Measurements from ENCODE around the gene NUS1. TPM values are rescaled to one million over a fixed set of nuclear protein-coding genes. Genes with fewer than 3 reads are reported as not detected.
A peak's percentile ranks its signal among the peaks of the same experiment; 100 is the strongest.
"Not testable (repeated sequence)": the region's sequence is repeated elsewhere in the genome, so short reads cannot be mapped to it uniquely, and the experiment has no call there.

Gene NUS1
- polyA plus RNA-seq, 1 donor (not counting 4 experiments of a cell fraction or from before 2014, with no cell fraction given) = 29.0 TPM

GRCh38 chr6:117668736-117669135 is 6.5 kb upstream of the NUS1 start:
- H3K36me3 ChIP-seq (ENCODE audit: control insufficient read depth in 2 of 2, extremely low read depth in 1 of 2, insufficient read depth in 2 of 2, low read length in 2 of 2) = no peaks in the 10 kb centered on the region
- H4K20me1 ChIP-seq (ENCODE audit: control insufficient read depth, extremely low read depth, insufficient read depth, low read length) = no peaks in the 10 kb centered on the region
- no peaks in the 10 kb centered on the region for H3K9me1 ChIP-seq (ENCODE audit: control insufficient read depth, extremely low read depth, insufficient read depth, low read length)
- no peaks in the 10 kb centered on the region for H3K27me3 ChIP-seq (ENCODE audit: control insufficient read depth, extremely low read depth, insufficient read depth, low read length)
- H2AFZ ChIP-seq (ENCODE audit: control insufficient read depth, low read length) = no peak overlapping the region
- H3K4me2 ChIP-seq (ENCODE audit: control insufficient read depth, extremely low read depth, insufficient read depth, low read depth, low read length) = no peak overlapping the region
- FAIRE-seq (no peak), DNase-seq (ENCODE audit: low read depth, low spot score) (no peak)
- H3K27ac ChIP-seq (ENCODE audit: control insufficient read depth, insufficient read depth, low read length) = no peak overlapping the region
- H3K79me2 ChIP-seq (ENCODE audit: control insufficient read depth, insufficient read depth, low read length) = no peaks in the 10 kb centered on the region
- H3K9ac ChIP-seq (ENCODE audit: control insufficient read depth, extremely low read depth, insufficient read depth, low read length) = no peak overlapping the region
- no peak overlapping the region for H3K4me3 ChIP-seq (ENCODE audit: control insufficient read depth in 2 of 3, extremely low read depth in 1 of 3, insufficient read depth in 2 of 3, low read depth in 1 of 3, low read length in 3 of 3)
- no peak for TF ChIP-seq EZH2 (IDR thresholded peaks at IDR 0.05; ENCODE audit: low read length)
- TF ChIP-seq, protein P1, sequence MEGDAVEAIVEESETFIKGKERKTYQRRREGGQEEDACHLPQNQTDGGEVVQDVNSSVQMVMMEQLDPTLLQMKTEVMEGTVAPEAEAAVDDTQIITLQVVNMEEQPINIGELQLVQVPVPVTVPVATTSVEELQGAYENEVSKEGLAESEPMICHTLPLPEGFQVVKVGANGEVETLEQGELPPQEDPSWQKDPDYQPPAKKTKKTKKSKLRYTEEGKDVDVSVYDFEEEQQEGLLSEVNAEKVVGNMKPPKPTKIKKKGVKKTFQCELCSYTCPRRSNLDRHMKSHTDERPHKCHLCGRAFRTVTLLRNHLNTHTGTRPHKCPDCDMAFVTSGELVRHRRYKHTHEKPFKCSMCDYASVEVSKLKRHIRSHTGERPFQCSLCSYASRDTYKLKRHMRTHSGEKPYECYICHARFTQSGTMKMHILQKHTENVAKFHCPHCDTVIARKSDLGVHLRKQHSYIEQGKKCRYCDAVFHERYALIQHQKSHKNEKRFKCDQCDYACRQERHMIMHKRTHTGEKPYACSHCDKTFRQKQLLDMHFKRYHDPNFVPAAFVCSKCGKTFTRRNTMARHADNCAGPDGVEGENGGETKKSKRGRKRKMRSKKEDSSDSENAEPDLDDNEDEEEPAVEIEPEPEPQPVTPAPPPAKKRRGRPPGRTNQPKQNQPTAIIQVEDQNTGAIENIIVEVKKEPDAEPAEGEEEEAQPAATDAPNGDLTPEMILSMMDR (optimal IDR thresholded peaks at IDR 0.05 in 1 of 3, IDR thresholded peaks at IDR 0.05 in 1 of 3, conservative IDR thresholded peaks at IDR 0.05 in 1 of 3; ENCODE audit: extremely low read depth in 1 of 3, insufficient read depth in 2 of 3, low read length in 3 of 3) = no peak
- no peaks in the 10 kb centered on the region for H3K4me1 ChIP-seq (ENCODE audit: control insufficient read depth, extremely low read depth, insufficient read depth, low read length)
- dilution Hi-C loops (cut with MboI; ENCODE audit: extremely low pct_ligation_motif_present, low sequenced_read_pairs) = no loop called here
- H3K9me3 ChIP-seq (ENCODE audit: control insufficient read depth, low read depth, low read length) = no peaks in the 10 kb centered on the region

GRCh38 chr6:117674503-117674902 is 766 bp upstream of the NUS1 start:
- Histone ChIP-seq H3K4me1 (ENCODE audit: control insufficient read depth, extremely low read depth, insufficient read depth, low read length) (peaks cover 22% of the 10 kb centered on the region), H3K9me3 (ENCODE audit: control insufficient read depth, low read depth, low read length) (no peaks in the 10 kb centered on the region), H4K20me1 (ENCODE audit: control insufficient read depth, extremely low read depth, insufficient read depth, low read length) (peaks cover 10% of the 10 kb centered on the region), H3K4me2 (ENCODE audit: control insufficient read depth, extremely low read depth, insufficient read depth, low read depth, low read length) (peak overlapping the region; percentile 88), H3K4me3 (ENCODE audit: control insufficient read depth in 2 of 3, extremely low read depth in 1 of 3, insufficient read depth in 2 of 3, low read depth in 1 of 3, low read length in 3 of 3) (peak overlapping the region; percentile 56 to 89 (median 76)), H3K79me2 (ENCODE audit: control insufficient read depth, insufficient read depth, low read length) (peaks cover 39% of the 10 kb centered on the region), H3K9me1 (ENCODE audit: control insufficient read depth, extremely low read depth, insufficient read depth, low read length) (no peaks in the 10 kb centered on the region), H3K27me3 (ENCODE audit: control insufficient read depth, extremely low read depth, insufficient read depth, low read length) (no peaks in the 10 kb centered on the region), H3K27ac (ENCODE audit: control insufficient read depth, insufficient read depth, low read length) (peak overlapping the region; percentile 62), H3K9ac (ENCODE audit: control insufficient read depth, extremely low read depth, insufficient read depth, low read length) (peak overlapping the region; percentile 74), H2AFZ (ENCODE audit: control insufficient read depth, low read length) (peak overlapping the region; percentile 97), H3K36me3 (ENCODE audit: control insufficient read depth in 2 of 2, extremely low read depth in 1 of 2, insufficient read depth in 2 of 2, low read length in 2 of 2) (peaks cover 0 to 6% of the 10 kb centered on the region in 2 experiments)
- no peak for TF ChIP-seq EZH2 (IDR thresholded peaks at IDR 0.05; ENCODE audit: low read length)
- TF ChIP-seq, protein P1 (optimal IDR thresholded peaks at IDR 0.05 in 1 of 3, IDR thresholded peaks at IDR 0.05 in 1 of 3, conservative IDR thresholded peaks at IDR 0.05 in 1 of 3; ENCODE audit: extremely low read depth in 1 of 3, insufficient read depth in 2 of 3, low read length in 3 of 3) = no peak
- DNase-seq (ENCODE audit: low read depth, low spot score) (no peak), FAIRE-seq (no peak)
- dilution Hi-C loops (cut with MboI; ENCODE audit: extremely low pct_ligation_motif_present, low sequenced_read_pairs) = no loop called here

GRCh38 chr6:117675658-117676301 is 511 bp downstream of the NUS1 start:
- DNase-seq (ENCODE audit: low read depth, low spot score); H2AFZ ChIP-seq (ENCODE audit: control insufficient read depth, low read length); dilution Hi-C loops (cut with MboI; ENCODE audit: extremely low pct_ligation_motif_present, low sequenced_read_pairs); H3K27me3 ChIP-seq (ENCODE audit: control insufficient read depth, extremely low read depth, insufficient read depth, low read length); H3K9me3 ChIP-seq (ENCODE audit: control insufficient read depth, low read depth, low read length); FAIRE-seq; H3K9me1 ChIP-seq (ENCODE audit: control insufficient read depth, extremely low read depth, insufficient read depth, low read length): not testable (repeated sequence)
- Histone ChIP-seq H3K4me2 (ENCODE audit: control insufficient read depth, extremely low read depth, insufficient read depth, low read depth, low read length) (peak overlapping the region; percentile 59), H3K4me1 (ENCODE audit: control insufficient read depth, extremely low read depth, insufficient read depth, low read length) (peaks cover 22% of the 10 kb centered on the region), H3K9ac (ENCODE audit: control insufficient read depth, extremely low read depth, insufficient read depth, low read length) (peak overlapping the region; percentile 83), H3K79me2 (ENCODE audit: control insufficient read depth, insufficient read depth, low read length) (peaks cover 52% of the 10 kb centered on the region), H3K27ac (ENCODE audit: control insufficient read depth, insufficient read depth, low read length) (peak overlapping the region; percentile 63), H4K20me1 (ENCODE audit: control insufficient read depth, extremely low read depth, insufficient read depth, low read length) (peaks cover 10% of the 10 kb centered on the region), H3K4me3 (ENCODE audit: control insufficient read depth in 2 of 3, extremely low read depth in 1 of 3, insufficient read depth in 2 of 3, low read depth in 1 of 3, low read length in 3 of 3) (peak overlapping the region; percentile 56 to 83 (median 77)), H3K36me3 (ENCODE audit: control insufficient read depth in 2 of 2, extremely low read depth in 1 of 2, insufficient read depth in 2 of 2, low read length in 2 of 2) (peaks cover 3 to 15% of the 10 kb centered on the region in 2 experiments)

All from keratinocyte (primary cell).